ENCODE measurements around the gene ST7.

DNA sequence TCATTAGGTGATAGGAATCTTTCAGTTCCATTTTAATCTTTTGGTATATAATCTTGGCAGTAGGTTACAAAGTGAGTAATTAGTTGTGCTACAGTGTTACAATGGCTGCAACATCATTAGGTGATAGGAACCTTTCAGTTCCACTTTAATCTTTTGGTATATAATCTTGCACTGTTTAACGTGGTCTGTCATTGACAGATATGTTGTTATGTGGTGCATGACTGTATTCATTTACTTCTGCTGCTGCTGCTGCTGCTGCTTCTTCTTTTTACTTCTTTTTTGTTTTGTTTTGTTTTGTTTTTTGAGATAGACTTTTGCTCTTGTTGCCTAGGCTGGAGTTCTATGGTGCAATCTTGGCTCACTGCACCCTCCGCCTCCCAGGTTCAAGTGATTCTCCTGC, 28.6 kb downstream of the ST7 start:
- TF ChIP-seq CTCF (IDR thresholded peaks at IDR 0.05), result no peak
- TF ChIP-seq POLR2AphosphoS5 (IDR thresholded peaks at IDR 0.05; ENCODE audit: low read depth, low read length), result no peak

All from Panc1 (cell line).